GM19468 (cell line): ENCODE measurements around the gene THSD7B.
"Not testable (repeated sequence)": the region's sequence is repeated elsewhere in the genome, so short reads cannot be mapped to it uniquely, and the experiment has no call there.

Experiments used
- ATAC-seq: cut with Tn5 transposase; IDR thresholded peaks from one replicate; pipeline ENCODE4 v1.9.1; 2021; ENCODE audit warnings: mild to moderate bottlenecking, moderate library complexity, moderate number of reproducible peaks; ENCODE audit not compliant: unreplicated experiment; ENCODE audit errors: extremely low read depth

Gene THSD7B

GRCh38 chr2:137654046-137654445, 888.7 kb downstream of the THSD7B start:
- no peak for ATAC-seq

GRCh38 chr2:137655814-137656213, 890.5 kb downstream of the THSD7B start:
- no peak for ATAC-seq

GRCh38 chr2:137658433-137658832, 893.1 kb downstream of the THSD7B start:
- ATAC-seq = no peak

- no peak for ATAC-seq
These were observed 894.3 kb downstream of the THSD7B start for GRCh38 chr2:137659616-137660015.

GRCh38 chr2:137670111-137670510, 904.8 kb downstream of the THSD7B start:
- no peak for ATAC-seq

GRCh38 chr2:137672989-137673552, 907.7 kb downstream of the THSD7B start:
- no peak for ATAC-seq

- no peak for ATAC-seq
These were observed 909.6 kb downstream of the THSD7B start for GRCh38 chr2:137674991-137675390.

- no peak for ATAC-seq
These were observed 910.4 kb downstream of the THSD7B start for GRCh38 chr2:137675584-137676327.

- ATAC-seq = no peak
These were observed 911.0 kb downstream of the THSD7B start for GRCh38 chr2:137676346-137676745.

GRCh38 chr2:137677466-137677865, 912.1 kb downstream of the THSD7B start:
- no peak for ATAC-seq

- ATAC-seq = no peak
These were observed 924.2 kb downstream of the THSD7B start for GRCh38 chr2:137689549-137689948.

- no peak for ATAC-seq
These were observed 928.2 kb downstream of the THSD7B start for GRCh38 chr2:137693534-137693933.

GRCh38 chr2:137696916-137697315, 931.6 kb downstream of the THSD7B start:
- ATAC-seq = no peak

GRCh38 chr2:137700250-137700649, 934.9 kb downstream of the THSD7B start:
- ATAC-seq = not testable (repeated sequence)

GRCh38 chr2:137700681-137701080, 935.3 kb downstream of the THSD7B start:
- ATAC-seq = no peak

GRCh38 chr2:137705296-137705695, 940.0 kb downstream of the THSD7B start:
- no peak for ATAC-seq

- ATAC-seq = no peak
These were observed 941.7 kb downstream of the THSD7B start for GRCh38 chr2:137706786-137707613.

GRCh38 chr2:137708311-137708710, 943.0 kb downstream of the THSD7B start:
- no peak for ATAC-seq

- no peak for ATAC-seq
These were observed 950.4 kb downstream of the THSD7B start for GRCh38 chr2:137715731-137716191.

GRCh38 chr2:137718786-137719185, 953.4 kb downstream of the THSD7B start:
- no peak for ATAC-seq

GRCh38 chr2:137721733-137722132, 956.4 kb downstream of the THSD7B start:
- no peak for ATAC-seq
